ENCODE data around the gene DSCAML1. TPM values are rescaled to one million over a fixed set of nuclear protein-coding genes. Genes with fewer than 3 reads are reported as not detected.
A peak's percentile ranks its signal among the peaks of the same experiment; 100 is the strongest.

DSCAML1 gene
- total and polyA plus RNA-seq, 9 of the 15 experiments (the other 6 are each of a cell fraction or from before 2014, with no cell fraction given): not detected

DNA sequence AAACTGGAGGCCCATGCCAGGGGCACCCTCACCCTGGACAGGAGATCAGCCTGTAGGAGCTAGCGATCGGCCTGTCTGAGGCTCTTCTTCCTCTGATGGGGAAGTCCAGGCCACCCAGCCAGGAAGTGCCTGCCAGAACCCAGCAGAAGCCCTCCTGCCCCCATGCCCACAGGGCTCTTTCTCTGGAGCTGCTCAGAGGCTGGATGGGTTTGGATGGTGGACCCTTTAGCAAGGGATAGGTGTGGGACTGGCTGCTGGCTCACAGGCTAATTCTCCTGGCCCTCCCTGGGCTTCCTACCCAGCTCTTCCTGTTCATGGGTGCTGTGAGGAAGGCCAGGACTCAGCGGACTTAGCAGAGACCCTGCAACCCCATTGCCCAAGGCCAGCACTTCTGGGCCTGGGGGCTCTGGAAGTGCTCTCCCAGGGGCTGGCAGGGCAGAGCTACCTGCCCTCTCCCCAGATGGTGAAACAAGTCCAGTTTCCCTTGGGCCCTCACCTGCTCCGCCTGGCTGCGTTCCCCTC lies 19.9 kb upstream of the DSCAML1 start:
- DNase-seq (ENCODE audit: extremely low read depth in 1 of 4, low spot score in 3 of 4): no peak

More for the DNA sequence above, 19.9 kb upstream of the DSCAML1 start:
- Histone ChIP-seq H3K4me1 (replicated peaks in 1 of 2; ENCODE audit: control insufficient read depth in 2 of 2, insufficient read depth in 2 of 2, low read length in 2 of 2) (peaks cover 0 to 24% of the 10 kb centered on the region in 2 experiments; a peak in 3 of 5 replicates), H3K9ac (ENCODE audit: insufficient read depth in 1 of 2, low read depth in 2 of 2, low read length in 2 of 2) (peak overlapping the region in 1 of 2 experiments; percentile 64; a peak in 1 of 4 replicates), H3K4me2 (ENCODE audit: insufficient read depth, low read length) (no peak overlapping the region), H3K36me3 (ENCODE audit: control insufficient read depth, insufficient read depth, low read length) (no peaks in the 10 kb centered on the region), H3K79me2 (ENCODE audit: control insufficient read depth, insufficient read depth, low read length) (no peaks in the 10 kb centered on the region), H3K9me3 (replicated peaks; ENCODE audit: control insufficient read depth, insufficient read depth, low read depth, low read length) (no peaks in the 10 kb centered on the region), H3K4me3 (no peak overlapping the region), H4K20me1 (replicated peaks; ENCODE audit: control insufficient read depth, insufficient read depth, low read length) (peaks cover 4% of the 10 kb centered on the region; the same call in 1 of the 2 replicates), H3K27me3 (ENCODE audit: control insufficient read depth in 2 of 2, insufficient read depth in 2 of 2, low read length in 2 of 2) (peaks cover 0 to 7% of the 10 kb centered on the region in 2 experiments; a peak in 2 of 5 replicates), H2AFZ (ENCODE audit: low read depth, low read length) (no peak overlapping the region), H3K27ac (ENCODE audit: extremely low read depth, low read depth, low read length) (no peak overlapping the region), H3K9me1 (ENCODE audit: control insufficient read depth, insufficient read depth, low read length) (peaks cover 2% of the 10 kb centered on the region)
- intact Hi-C loops (cut with micrococcal nuclease) (loop anchor here (1.0 to 5.0 kb wide), 2 partner anchors 10 to 90 kb away; no protein-coding TSS in a partner anchor), in situ Hi-C loops (cut with MboI) (no loop called here)
- ATAC-seq (no peak), FAIRE-seq (no peak)
- ChIA-PET CTCF (ENCODE audit: low intra/inter-chr PET ratio) (interaction anchor here (0.9 to 4.0 kb wide), 5 partner anchors 9 to 391 kb away, joined by 4 to 52 read pairs (median 35); no protein-coding TSS in a partner anchor), POLR2A (interaction anchor here (1.0 to 1.7 kb wide), 3 partner anchors 91 to 130 kb away, joined by 3 to 4 read pairs (median 4); no protein-coding TSS in a partner anchor)
- 55% methylated on average over 4 of the region's 5 CpGs for WGBS (ENCODE audit: insufficient coverage, low coverage, missing lambda C conversion rate)
- TF ChIP-seq NCOA6 (IDR thresholded peaks at IDR 0.05): no peak
- no peak for TF ChIP-seq NKRF (IDR thresholded peaks at IDR 0.05; ENCODE audit: borderline replicate concordance)
- TF ChIP-seq, protein P1, sequence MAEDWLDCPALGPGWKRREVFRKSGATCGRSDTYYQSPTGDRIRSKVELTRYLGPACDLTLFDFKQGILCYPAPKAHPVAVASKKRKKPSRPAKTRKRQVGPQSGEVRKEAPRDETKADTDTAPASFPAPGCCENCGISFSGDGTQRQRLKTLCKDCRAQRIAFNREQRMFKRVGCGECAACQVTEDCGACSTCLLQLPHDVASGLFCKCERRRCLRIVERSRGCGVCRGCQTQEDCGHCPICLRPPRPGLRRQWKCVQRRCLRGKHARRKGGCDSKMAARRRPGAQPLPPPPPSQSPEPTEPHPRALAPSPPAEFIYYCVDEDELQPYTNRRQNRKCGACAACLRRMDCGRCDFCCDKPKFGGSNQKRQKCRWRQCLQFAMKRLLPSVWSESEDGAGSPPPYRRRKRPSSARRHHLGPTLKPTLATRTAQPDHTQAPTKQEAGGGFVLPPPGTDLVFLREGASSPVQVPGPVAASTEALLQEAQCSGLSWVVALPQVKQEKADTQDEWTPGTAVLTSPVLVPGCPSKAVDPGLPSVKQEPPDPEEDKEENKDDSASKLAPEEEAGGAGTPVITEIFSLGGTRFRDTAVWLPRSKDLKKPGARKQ (CRISPR knock-in tag; IDR thresholded peaks at IDR 0.05): no peak
- TF ChIP-seq NFE2L1 (tag; IDR thresholded peaks at IDR 0.05; ENCODE audit: borderline replicate concordance, low read depth): no peak
- no peak for TF ChIP-seq POLR3A (IDR thresholded peaks at IDR 0.05; ENCODE audit: borderline replicate concordance, extremely low read depth, insufficient read depth, insufficient read length)
- no peak for TF ChIP-seq ZFPM2 (CRISPR knock-in tag; IDR thresholded peaks at IDR 0.05)
- TF ChIP-seq RBFOX2 (IDR thresholded peaks at IDR 0.05; ENCODE audit: low read depth, low read length): no peak
- TF ChIP-seq TBL1XR1 (IDR thresholded peaks at IDR 0.05; ENCODE audit: low read length in 2 of 2): no peak
- no TSS peak for BruUV-seq (replicated peaks)

Data from K562 (cell line).